MM.1S (cell line): ENCODE measurements around the gene MAJIN.

ENCODE experiments used
- DNase-seq: peaks from one replicate; pipeline ENCODE4 v3.0.0-alpha.2; 2015
- H2AFZ ChIP-seq: fragments of 300-600 bp; sonication (generic); 2 replicates; pipeline ENCODE4 v1.6.0; 2016; ENCODE audit warnings: antibody characterized with exemption, low read length
- H3F3A ChIP-seq: fragments of 300-600 bp; sonication (generic); 2 replicates; pipeline ENCODE4 v1.6.1; 2016; ENCODE audit warnings: mild to moderate bottlenecking, antibody characterized with exemption, low read length, moderate library complexity, mixed read lengths; ENCODE audit not compliant: insufficient read depth
- H3K27ac ChIP-seq: fragments of 300-600 bp; sonication (generic); 2 replicates; pipeline ENCODE4 v1.5.1; 2016; ENCODE audit warnings: mild to moderate bottlenecking, low read length
- H3K27me3 ChIP-seq: fragments of 300-600 bp; sonication (generic); replicated peaks from 2 replicates; pipeline ENCODE4 v1.6.0; 2016; ENCODE audit warnings: low read length; ENCODE audit not compliant: insufficient read depth
- H3K36me3 ChIP-seq: fragments of 300-600 bp; sonication (generic); replicated peaks from 2 replicates; pipeline ENCODE4 v1.6.1; 2016; ENCODE audit warnings: mild to moderate bottlenecking, low read length, mixed read lengths; ENCODE audit not compliant: insufficient read depth
- H3K4me1 ChIP-seq: fragments of 300-600 bp; sonication (generic); 2 replicates; pipeline ENCODE4 v1.6.1; 2016; ENCODE audit warnings: low read length, mixed read lengths
- H3K4me2 ChIP-seq: fragments of 300-600 bp; sonication (generic); 2 replicates; pipeline ENCODE4 v1.6.0; 2016; ENCODE audit warnings: low read depth, low read length
- H3K4me3 ChIP-seq: fragments of 300-600 bp; sonication (generic); 2 replicates; pipeline ENCODE4 v1.5.1; 2016; ENCODE audit warnings: low read length, mixed read lengths
- H3K79me2 ChIP-seq: fragments of 300-600 bp; sonication (generic); 2 replicates; pipeline ENCODE4 v1.6.1; 2016; ENCODE audit warnings: mixed run types, low read length, mixed read lengths
- H3K9ac ChIP-seq: fragments of 300-600 bp; sonication (generic); 2 replicates; pipeline ENCODE4 v1.6.1; 2016; ENCODE audit warnings: low read length, mixed read lengths
- H3K9me2 ChIP-seq: fragments of 300-600 bp; sonication (generic); replicated peaks from 2 replicates; pipeline ENCODE4 v1.6.1; 2016; ENCODE audit warnings: mild to moderate bottlenecking, low read length, mixed read lengths; ENCODE audit not compliant: insufficient read depth
- H3K9me3 ChIP-seq: fragments of 300-600 bp; sonication (generic); replicated peaks from 2 replicates; pipeline ENCODE4 v1.6.1; 2016; ENCODE audit warnings: mild to moderate bottlenecking, low read length, mixed read lengths; ENCODE audit not compliant: insufficient read depth
- H4K20me1 ChIP-seq: fragments of 300-600 bp; sonication (generic); 2 replicates; pipeline ENCODE4 v1.6.1; 2016; ENCODE audit warnings: mild to moderate bottlenecking, low read length, moderate library complexity, mixed read lengths; ENCODE audit not compliant: insufficient read depth
- EZH2 ChIP-seq: fragments of 300-600 bp; sonication (generic); optimal IDR thresholded peaks from 2 replicates; pipeline ENCODE3; 2017; ENCODE audit warnings: low read depth, mild to moderate bottlenecking, antibody characterized with exemption, low read length, mixed read lengths
- EZH2phosphoT487 ChIP-seq: fragments of 300-600 bp; sonication (generic); IDR thresholded peaks from 2 replicates; pipeline ENCODE4 v1.6.1; 2018; ENCODE audit warnings: antibody characterized with exemption, low read length
- TF ChIP-seq, protein P1 (sequence below): fragments of 300-600 bp; sonication (generic); IDR thresholded peaks from 2 replicates; pipeline ENCODE4 v1.5.1; 2016; ENCODE audit warnings: antibody characterized with exemption, low read length, mixed read lengths

The MAJIN gene

DNA sequence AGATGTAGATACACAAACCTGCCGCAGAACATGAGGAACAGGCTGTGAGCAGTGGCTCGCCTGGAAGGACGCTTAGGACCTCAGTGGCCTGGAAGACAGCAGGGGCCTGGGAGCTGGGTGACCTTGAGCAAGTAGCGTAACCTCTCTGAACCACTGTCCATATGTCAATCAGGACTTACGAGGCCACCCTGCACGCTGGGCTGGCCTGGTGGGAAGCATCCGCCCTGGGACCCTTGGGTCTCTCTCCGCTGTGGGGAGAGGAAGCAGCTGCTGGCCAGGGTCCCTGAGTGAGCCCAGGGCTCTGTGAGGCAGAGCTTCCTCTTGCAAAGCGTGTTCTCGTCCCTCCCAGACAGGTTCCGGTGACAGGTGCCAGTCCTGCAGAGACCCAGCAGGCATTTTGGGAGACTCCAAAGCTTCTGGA, 79.5 kb downstream of the MAJIN start:
- Histone ChIP-seq H3F3A (no peaks in the 10 kb centered on the region), H3K36me3 (no peaks in the 10 kb centered on the region), H3K9me2 (no peaks in the 10 kb centered on the region), H3K4me2 (no peak overlapping the region), H2AFZ (no peak overlapping the region), H3K79me2 (no peaks in the 10 kb centered on the region), H3K9ac (no peak overlapping the region), H3K4me1 (0 out of 2 replicates have a peak, but pooled peaks cover 2% of the 10 kb centered on the region), H3K4me3 (no peak overlapping the region), H3K9me3 (no peaks in the 10 kb centered on the region), H3K27ac (no peak overlapping the region), H3K27me3 (no peaks in the 10 kb centered on the region), H4K20me1 (no peaks in the 10 kb centered on the region)
- TF ChIP-seq, protein P1, sequence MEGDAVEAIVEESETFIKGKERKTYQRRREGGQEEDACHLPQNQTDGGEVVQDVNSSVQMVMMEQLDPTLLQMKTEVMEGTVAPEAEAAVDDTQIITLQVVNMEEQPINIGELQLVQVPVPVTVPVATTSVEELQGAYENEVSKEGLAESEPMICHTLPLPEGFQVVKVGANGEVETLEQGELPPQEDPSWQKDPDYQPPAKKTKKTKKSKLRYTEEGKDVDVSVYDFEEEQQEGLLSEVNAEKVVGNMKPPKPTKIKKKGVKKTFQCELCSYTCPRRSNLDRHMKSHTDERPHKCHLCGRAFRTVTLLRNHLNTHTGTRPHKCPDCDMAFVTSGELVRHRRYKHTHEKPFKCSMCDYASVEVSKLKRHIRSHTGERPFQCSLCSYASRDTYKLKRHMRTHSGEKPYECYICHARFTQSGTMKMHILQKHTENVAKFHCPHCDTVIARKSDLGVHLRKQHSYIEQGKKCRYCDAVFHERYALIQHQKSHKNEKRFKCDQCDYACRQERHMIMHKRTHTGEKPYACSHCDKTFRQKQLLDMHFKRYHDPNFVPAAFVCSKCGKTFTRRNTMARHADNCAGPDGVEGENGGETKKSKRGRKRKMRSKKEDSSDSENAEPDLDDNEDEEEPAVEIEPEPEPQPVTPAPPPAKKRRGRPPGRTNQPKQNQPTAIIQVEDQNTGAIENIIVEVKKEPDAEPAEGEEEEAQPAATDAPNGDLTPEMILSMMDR: no peak
- TF ChIP-seq EZH2phosphoT487 (no peak), EZH2 (no peak)
- no peak for DNase-seq

DNA sequence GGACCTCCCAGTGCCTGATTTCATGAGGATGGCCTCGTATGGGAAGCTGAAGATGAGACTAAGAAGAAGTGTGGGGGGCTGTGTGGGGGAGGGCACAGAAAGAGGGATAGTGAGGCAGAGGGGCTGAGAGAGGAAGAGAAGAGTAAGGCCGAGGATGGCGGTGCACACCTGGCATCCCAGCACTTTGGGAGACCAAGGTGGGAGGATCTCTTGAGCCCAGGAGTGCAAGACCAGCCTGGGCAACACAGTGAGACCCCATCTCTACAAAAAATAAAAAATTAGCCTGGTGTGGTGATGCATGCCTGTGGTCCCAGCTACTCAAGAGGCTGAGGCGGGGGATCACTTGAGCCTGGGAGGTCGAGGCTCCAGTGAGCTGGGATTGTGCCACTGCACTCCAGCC, 80.0 kb downstream of the MAJIN start:
- Histone ChIP-seq H3K9me3 (no peaks in the 10 kb centered on the region), H3K36me3 (no peaks in the 10 kb centered on the region), H3K4me2 (no peak overlapping the region), H4K20me1 (no peaks in the 10 kb centered on the region), H3K27me3 (no peaks in the 10 kb centered on the region), H3K4me3 (no peak overlapping the region), H2AFZ (no peak overlapping the region), H3K4me1 (0 out of 2 replicates have a peak, but pooled peaks cover 2% of the 10 kb centered on the region), H3K27ac (no peak overlapping the region), H3F3A (no peaks in the 10 kb centered on the region), H3K9ac (no peak overlapping the region), H3K9me2 (no peaks in the 10 kb centered on the region), H3K79me2 (no peaks in the 10 kb centered on the region)
- no peak for DNase-seq
- TF ChIP-seq EZH2 (no peak), EZH2phosphoT487 (no peak)
- TF ChIP-seq, protein P1: no peak

DNA sequence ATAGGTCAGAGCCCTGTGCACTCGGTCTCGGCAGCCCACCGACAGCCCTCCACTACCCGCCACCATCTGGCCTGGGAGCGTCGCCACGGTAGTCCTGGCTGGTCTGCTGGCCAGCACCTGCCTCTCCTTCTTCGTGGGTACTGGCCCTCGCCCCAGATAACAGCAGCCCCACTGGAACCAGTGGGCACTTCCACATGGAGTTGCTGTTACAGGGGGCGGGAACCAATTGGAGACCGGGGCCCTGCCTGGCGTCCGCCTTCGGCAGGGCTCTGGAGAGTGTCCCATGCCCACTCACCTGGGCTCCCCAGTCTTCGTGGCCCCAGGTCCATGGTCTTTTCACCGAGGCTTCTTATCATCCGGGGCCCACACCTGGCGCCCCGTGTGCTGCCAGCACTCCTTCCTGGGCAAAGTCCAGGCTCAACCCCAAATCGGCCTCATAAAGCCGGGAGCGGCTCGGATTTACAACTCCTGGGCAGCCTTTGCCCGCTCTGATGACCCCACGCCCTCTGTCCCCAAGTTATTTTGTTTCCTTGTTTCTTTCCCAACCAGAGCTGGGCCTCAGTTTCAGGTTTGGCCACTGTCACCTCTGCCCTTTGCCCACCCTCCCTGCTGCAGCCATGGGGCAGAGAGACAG, 80.6 kb downstream of the MAJIN start:
- Histone ChIP-seq H3K9me3 (no peaks in the 10 kb centered on the region), H4K20me1 (no peaks in the 10 kb centered on the region), H3K4me3 (no peak overlapping the region), H3K79me2 (no peaks in the 10 kb centered on the region), H3K27me3 (no peaks in the 10 kb centered on the region), H2AFZ (no peak overlapping the region), H3K4me2 (no peak overlapping the region), H3K36me3 (no peaks in the 10 kb centered on the region), H3K27ac (no peak overlapping the region), H3K9ac (no peak overlapping the region), H3K9me2 (no peaks in the 10 kb centered on the region), H3K4me1 (0 out of 2 replicates have a peak, but pooled peaks cover 2% of the 10 kb centered on the region), H3F3A (no peaks in the 10 kb centered on the region)
- TF ChIP-seq EZH2phosphoT487 (no peak), EZH2 (no peak)
- TF ChIP-seq, protein P1: no peak
- no peak for DNase-seq
